ENCODE results near the gene CAMK2G.
"Not testable (repeated sequence)": the region's sequence is repeated elsewhere in the genome, so short reads cannot be mapped to it uniquely, and the experiment has no call there.

Gene CAMK2G

GRCh38 chr10:73838008-73838567 is 36.3 kb downstream of the CAMK2G start:
- DNase-seq, result no peak

GRCh38 chr10:73837072-73837471 is 37.3 kb downstream of the CAMK2G start:
- DNase-seq, result no peak

GRCh38 chr10:73836427-73836980 is 37.9 kb downstream of the CAMK2G start:
- DNase-seq, result no peak

- DNase-seq, result not testable (repeated sequence)
Observed at GRCh38 chr10:73829090-73829489, 45.3 kb downstream of the CAMK2G start.

- no peak for DNase-seq
Observed at GRCh38 chr10:73828161-73828560, 46.2 kb downstream of the CAMK2G start.

GRCh38 chr10:73827346-73828089 is 46.8 kb downstream of the CAMK2G start:
- DNase-seq, result no peak

- DNase-seq, result no peak
Observed at GRCh38 chr10:73824146-73824725, 50.1 kb downstream of the CAMK2G start.

- DNase-seq, result no peak
Observed at GRCh38 chr10:73823391-73823790, 51.0 kb downstream of the CAMK2G start.

GRCh38 chr10:73819513-73820093 is 54.8 kb downstream of the CAMK2G start:
- no peak for DNase-seq

GRCh38 chr10:73819081-73819480 is 55.3 kb downstream of the CAMK2G start:
- DNase-seq, result no peak

GRCh38 chr10:73818402-73818801 is 56.0 kb downstream of the CAMK2G start:
- DNase-seq, result no peak

GRCh38 chr10:73817826-73818225 is 56.5 kb downstream of the CAMK2G start:
- no peak for DNase-seq

- no peak for DNase-seq
Observed at GRCh38 chr10:73816917-73817729, 57.2 kb downstream of the CAMK2G start.

- no peak for DNase-seq
Observed at GRCh38 chr10:73815719-73816030, 58.7 kb downstream of the CAMK2G start.

GRCh38 chr10:73814896-73815718 is 59.2 kb downstream of the CAMK2G start:
- no peak for DNase-seq

- DNase-seq, result no peak
Observed at GRCh38 chr10:73814276-73814895, 60.0 kb downstream of the CAMK2G start.

- DNase-seq, result no peak
Observed at GRCh38 chr10:73813333-73813732, 61.0 kb downstream of the CAMK2G start.

- no peak for DNase-seq
Observed at GRCh38 chr10:73812657-73813056, 61.7 kb downstream of the CAMK2G start.

- DNase-seq, result no peak
Observed at GRCh38 chr10:73810735-73811465, 63.5 kb downstream of the CAMK2G start.

GRCh38 chr10:73810358-73810734 is 64.0 kb downstream of the CAMK2G start:
- DNase-seq, result no peak

Measured in DMS 273 treated with DMSO at 0.1 percent for 48 hours (cell line).